ENCODE results near the gene SKIDA1. TPM values are rescaled to one million over a fixed set of nuclear protein-coding genes. Genes with fewer than 3 reads are reported as not detected.
"Not testable (repeated sequence)": the region's sequence is repeated elsewhere in the genome, so short reads cannot be mapped to it uniquely, and the experiment has no call there.

Gene SKIDA1
- 1.3 TPM for total RNA-seq (ENCODE audit: unreplicated experiment)
- long read RNA-seq, result 0 reads

GRCh38 chr10:21525367-21526187 is at the start of gene SKIDA1:
TSS of gene SKIDA1 (minus strand) at chr10:21525682. CDS start at chr10:21517822, 7,860 bp downstream.
- Mint-ChIP-seq H3K4me1 (ENCODE audit: low read depth, unreplicated experiment) (peaks cover 35% of the 10 kb centered on the region), H3K36me3 (ENCODE audit: unreplicated experiment) (no peaks in the 10 kb centered on the region), H3K9me3 (ENCODE audit: unreplicated experiment) (peaks cover 27% of the 10 kb centered on the region), H3K4me3 (ENCODE audit: unreplicated experiment) (peak within 1 kb of the TSS; percentile 95), H3K27me3 (ENCODE audit: unreplicated experiment) (peaks cover 14% of the 10 kb centered on the region), H3K27ac (ENCODE audit: unreplicated experiment) (peak within 1 kb of the TSS; percentile 97)
- DNase-seq, result peak; percentile 88
- TF ChIP-seq, protein P1, sequence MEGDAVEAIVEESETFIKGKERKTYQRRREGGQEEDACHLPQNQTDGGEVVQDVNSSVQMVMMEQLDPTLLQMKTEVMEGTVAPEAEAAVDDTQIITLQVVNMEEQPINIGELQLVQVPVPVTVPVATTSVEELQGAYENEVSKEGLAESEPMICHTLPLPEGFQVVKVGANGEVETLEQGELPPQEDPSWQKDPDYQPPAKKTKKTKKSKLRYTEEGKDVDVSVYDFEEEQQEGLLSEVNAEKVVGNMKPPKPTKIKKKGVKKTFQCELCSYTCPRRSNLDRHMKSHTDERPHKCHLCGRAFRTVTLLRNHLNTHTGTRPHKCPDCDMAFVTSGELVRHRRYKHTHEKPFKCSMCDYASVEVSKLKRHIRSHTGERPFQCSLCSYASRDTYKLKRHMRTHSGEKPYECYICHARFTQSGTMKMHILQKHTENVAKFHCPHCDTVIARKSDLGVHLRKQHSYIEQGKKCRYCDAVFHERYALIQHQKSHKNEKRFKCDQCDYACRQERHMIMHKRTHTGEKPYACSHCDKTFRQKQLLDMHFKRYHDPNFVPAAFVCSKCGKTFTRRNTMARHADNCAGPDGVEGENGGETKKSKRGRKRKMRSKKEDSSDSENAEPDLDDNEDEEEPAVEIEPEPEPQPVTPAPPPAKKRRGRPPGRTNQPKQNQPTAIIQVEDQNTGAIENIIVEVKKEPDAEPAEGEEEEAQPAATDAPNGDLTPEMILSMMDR (IDR thresholded peaks at IDR 0.05; ENCODE audit: partially characterized antibody, unreplicated experiment), result no peak

DNA sequence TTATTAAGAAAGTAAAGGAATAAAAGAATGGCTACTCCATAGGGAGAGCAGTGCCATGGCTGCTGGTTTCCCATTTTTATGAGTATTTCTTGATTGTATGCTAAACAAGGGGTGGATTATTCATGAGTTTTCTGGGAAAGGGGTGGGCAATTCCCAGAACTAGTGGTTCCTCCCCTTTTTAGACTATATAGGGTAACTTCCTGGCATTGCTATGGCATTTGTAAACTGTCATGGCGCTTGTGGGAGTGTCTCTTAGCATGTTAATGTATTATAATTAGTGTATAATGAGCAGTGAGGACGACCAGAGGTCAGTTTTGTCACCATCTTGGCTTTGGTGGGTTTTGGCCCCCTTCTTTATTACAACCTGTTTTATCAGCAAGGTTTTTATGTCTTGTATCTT is 49.0 kb upstream of the SKIDA1 start:
- not testable (repeated sequence) for H3K27ac Mint-ChIP-seq (ENCODE audit: unreplicated experiment); H3K9me3 Mint-ChIP-seq (ENCODE audit: unreplicated experiment); H3K4me1 Mint-ChIP-seq (ENCODE audit: low read depth, unreplicated experiment); H3K36me3 Mint-ChIP-seq (ENCODE audit: unreplicated experiment); H3K27me3 Mint-ChIP-seq (ENCODE audit: unreplicated experiment); H3K4me3 Mint-ChIP-seq (ENCODE audit: unreplicated experiment); DNase-seq

GRCh38 chr10:21572578-21572977 is 47.1 kb upstream of the SKIDA1 start:
- Mint-ChIP-seq H3K4me1 (ENCODE audit: low read depth, unreplicated experiment) (peaks cover 7% of the 10 kb centered on the region), H3K36me3 (ENCODE audit: unreplicated experiment) (no peaks in the 10 kb centered on the region), H3K9me3 (ENCODE audit: unreplicated experiment) (peaks cover 2% of the 10 kb centered on the region), H3K27me3 (ENCODE audit: unreplicated experiment) (peaks cover 2% of the 10 kb centered on the region), H3K4me3 (ENCODE audit: unreplicated experiment) (no peak overlapping the region), H3K27ac (ENCODE audit: unreplicated experiment) (no peak overlapping the region)
- DNase-seq, result no peak
- TF ChIP-seq, protein P1 (IDR thresholded peaks at IDR 0.05; ENCODE audit: partially characterized antibody, unreplicated experiment), result no peak

DNA sequence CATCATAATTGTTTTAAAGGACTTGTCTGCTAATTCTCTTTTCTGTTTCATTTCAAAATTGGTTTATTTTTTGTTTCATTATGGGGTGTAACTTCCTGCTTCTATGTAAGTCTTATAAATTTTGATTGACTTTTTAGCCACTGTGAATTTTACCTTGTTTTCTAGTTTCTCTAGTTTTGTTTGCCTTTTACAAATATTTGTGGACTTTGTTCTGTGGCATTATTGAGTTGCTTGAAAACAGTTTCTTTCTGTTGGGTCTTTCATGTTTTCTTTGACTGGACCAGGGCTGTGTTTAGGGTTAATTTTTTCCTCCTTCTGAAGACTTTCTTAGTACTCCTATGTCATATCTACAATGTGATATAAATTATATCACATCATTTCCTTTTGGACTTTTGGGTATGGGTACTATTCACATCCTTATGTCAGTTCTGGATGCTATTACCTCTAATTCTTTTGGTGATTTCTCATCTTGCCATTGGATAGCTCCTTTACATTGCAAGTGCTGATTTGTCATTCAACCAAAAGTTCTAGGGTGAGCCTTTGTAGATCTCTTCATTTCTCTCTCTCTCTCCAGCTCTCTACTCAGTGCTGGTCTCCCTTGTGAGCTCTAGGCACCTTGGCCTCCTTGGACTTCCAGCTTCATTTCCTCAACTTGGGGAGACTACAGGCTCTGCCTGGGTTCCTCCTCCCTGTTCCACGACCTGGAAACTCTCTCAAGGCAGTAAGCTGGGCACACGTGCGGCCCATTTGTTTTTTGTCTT is 45.5 kb upstream of the SKIDA1 start:
- Mint-ChIP-seq H3K4me1 (ENCODE audit: low read depth, unreplicated experiment) (peaks cover 4% of the 10 kb centered on the region), H3K4me3 (ENCODE audit: unreplicated experiment) (peak overlapping the region; percentile 30), H3K27ac (ENCODE audit: unreplicated experiment) (no peak overlapping the region), H3K9me3 (ENCODE audit: unreplicated experiment) (no peaks in the 10 kb centered on the region), H3K36me3 (ENCODE audit: unreplicated experiment) (no peaks in the 10 kb centered on the region), H3K27me3 (ENCODE audit: unreplicated experiment) (peaks cover 2% of the 10 kb centered on the region)
- TF ChIP-seq, protein P1 (IDR thresholded peaks at IDR 0.05; ENCODE audit: partially characterized antibody, unreplicated experiment), result no peak
- no peak for DNase-seq

GRCh38 chr10:21558984-21559383 is 33.5 kb upstream of the SKIDA1 start:
- H3K27me3 Mint-ChIP-seq (ENCODE audit: unreplicated experiment); H3K9me3 Mint-ChIP-seq (ENCODE audit: unreplicated experiment); H3K36me3 Mint-ChIP-seq (ENCODE audit: unreplicated experiment); H3K4me3 Mint-ChIP-seq (ENCODE audit: unreplicated experiment); H3K27ac Mint-ChIP-seq (ENCODE audit: unreplicated experiment); DNase-seq; H3K4me1 Mint-ChIP-seq (ENCODE audit: low read depth, unreplicated experiment): not testable (repeated sequence)
